GM18517 (cell line): ENCODE results near the gene WASF2.

Source experiments
- ATAC-seq: cut with Tn5 transposase; IDR thresholded peaks from one replicate; pipeline ENCODE4 v1.9.1; 2021; ENCODE audit warnings: mild to moderate bottlenecking, moderate library complexity; ENCODE audit not compliant: unreplicated experiment

Gene WASF2

GRCh38 chr1:27380766-27381733, 108.9 kb downstream of the WASF2 start:
- no peak for ATAC-seq

- no peak for ATAC-seq
These were observed 109.7 kb downstream of the WASF2 start for GRCh38 chr1:27380224-27380623.

GRCh38 chr1:27379564-27380122, 110.3 kb downstream of the WASF2 start:
- no peak for ATAC-seq

- ATAC-seq = no peak
These were observed 112.0 kb downstream of the WASF2 start for GRCh38 chr1:27377760-27378495.

GRCh38 chr1:27374362-27375086, 115.4 kb downstream of the WASF2 start, which contains the start of gene FCN3:
Gene FCN3, minus strand, starts transcription at chr1:27374824. Its CDS starts 6 bp downstream, at chr1:27374818.
- ATAC-seq = no peak

- ATAC-seq = no peak
These were observed 116.9 kb downstream of the WASF2 start for GRCh38 chr1:27372808-27373690.

- no peak for ATAC-seq
These were observed 117.8 kb downstream of the WASF2 start for GRCh38 chr1:27372022-27372807.

GRCh38 chr1:27368869-27369582, 120.9 kb downstream of the WASF2 start:
- no peak for ATAC-seq

GRCh38 chr1:27367160-27367650, 122.8 kb downstream of the WASF2 start:
- ATAC-seq = no peak

- no peak for ATAC-seq
These were observed 123.4 kb downstream of the WASF2 start, which contains the start of gene MAP3K6 for GRCh38 chr1:27366411-27367159. Gene MAP3K6, minus strand, starts transcription at chr1:27366961. Its CDS starts 364 bp downstream, at chr1:27366597.

- ATAC-seq = no peak
These were observed 123.9 kb downstream of the WASF2 start for GRCh38 chr1:27366113-27366410.

GRCh38 chr1:27365372-27366112, 124.4 kb downstream of the WASF2 start:
- ATAC-seq = no peak

- no peak for ATAC-seq
These were observed 125.1 kb downstream of the WASF2 start for GRCh38 chr1:27364696-27365371.

GRCh38 chr1:27363766-27364695, 125.9 kb downstream of the WASF2 start:
- no peak for ATAC-seq

GRCh38 chr1:27361553-27361952, 128.4 kb downstream of the WASF2 start:
- ATAC-seq = no peak
